OCI-LY3 (cell line): Measurements from ENCODE around the gene ZNF433.

ENCODE experiments used
- H2AFZ ChIP-seq: fragments of 200-600, 300-600 bp; shearing (Covaris generic); 2 replicates; pipeline ENCODE4 v1.6.0; 2014; ENCODE audit warnings: antibody characterized with exemption, low read depth, low read length
- H3K27ac ChIP-seq: fragments of 200-600, 300-600 bp; sonication (generic); 2 replicates; pipeline ENCODE4 v1.5.1; 2014; ENCODE audit warnings: mild to moderate bottlenecking, low read length, moderate library complexity, mixed read lengths
- H3K27me3 ChIP-seq: fragments of 200-600, 300-600 bp; sonication (generic); 2 replicates; pipeline ENCODE4 v1.6.1; 2014; ENCODE audit warnings: low read depth, low read length, mixed read lengths
- H3K36me3 ChIP-seq: fragments of 200-600, 300-600 bp; sonication (generic); replicated peaks from 2 replicates; pipeline ENCODE3; 2014; ENCODE audit warnings: low read depth, low read length, mixed read lengths
- H3K4me1 ChIP-seq: fragments of 300-600, 200-600 bp; sonication (generic); 2 replicates; pipeline ENCODE4 v1.6.1; 2014; ENCODE audit warnings: low read length, mixed read lengths
- H3K4me2 ChIP-seq: fragments of 200-600, 300-600 bp; sonication (generic); 2 replicates; pipeline ENCODE4 v1.6.1; 2014; ENCODE audit warnings: low read length, mixed read lengths
- H3K4me3 ChIP-seq: fragments of 300-600, 200-600 bp; sonication (generic); 2 replicates; pipeline ENCODE4 v1.5.1; 2014; ENCODE audit warnings: antibody characterized with exemption, mild to moderate bottlenecking, low read length, moderate library complexity
- H3K79me2 ChIP-seq: fragments of 300-600, 200-600 bp; shearing (Covaris generic); 2 replicates; pipeline ENCODE4 v1.6.1; 2014; ENCODE audit warnings: mild to moderate bottlenecking, low read length, mixed read lengths
- H3K9ac ChIP-seq: fragments of 300-600, 200-600 bp; shearing (Covaris generic); 2 replicates; pipeline ENCODE4 v1.6.0; 2014; ENCODE audit warnings: mild to moderate bottlenecking, low read length, moderate library complexity
- H3K9me3 ChIP-seq: fragments of 200-600, 300-600 bp; shearing (Covaris generic); 2 replicates; pipeline ENCODE4 v1.6.1; 2014; ENCODE audit warnings: low read length, mixed read lengths; ENCODE audit not compliant: insufficient read depth
- H4K20me1 ChIP-seq: fragments of 200-600, 300-600 bp; sonication (generic); 2 replicates; pipeline ENCODE4 v1.6.1; 2016; ENCODE audit warnings: low read length, mixed read lengths; ENCODE audit not compliant: insufficient read depth
- CTCF ChIP-seq: fragments of 200-600, 300-600 bp; sonication (generic); IDR thresholded peaks from 2 replicates; pipeline ENCODE4 v1.5.1; 2014; ENCODE audit warnings: antibody characterized with exemption, low read length, low read depth
- EZH2phosphoT487 ChIP-seq: fragments of 200-600 bp; shearing (Covaris generic); IDR thresholded peaks from 2 replicates; pipeline ENCODE4 v1.6.1; 2018; ENCODE audit warnings: antibody characterized with exemption, mixed run types, low read depth

Gene ZNF433

GRCh38 chr19:12052091-12052496 lies 16.6 kb upstream of the ZNF433 start:
- Histone ChIP-seq H3K36me3 (peaks cover 13% of the 10 kb centered on the region), H3K27ac (peak overlapping the region; percentile 53), H3K4me2 (peak overlapping the region; percentile 88), H3K9ac (peak overlapping the region; percentile 77), H3K9me3 (0 out of 2 replicates have a peak, but pooled peaks cover 3% of the 10 kb centered on the region), H3K4me1 (no peaks in the 10 kb centered on the region; the same call in 1 of the 2 replicates), H3K79me2 (no peaks in the 10 kb centered on the region), H2AFZ (peak overlapping the region; percentile 92; the same call in 1 of the 2 replicates), H4K20me1 (no peaks in the 10 kb centered on the region), H3K27me3 (peaks cover 17% of the 10 kb centered on the region), H3K4me3 (peak overlapping the region; percentile 88)
- TF ChIP-seq EZH2phosphoT487 = no peak

GRCh38 chr19:12047868-12048267 lies 12.4 kb upstream of the ZNF433 start:
- Histone ChIP-seq H3K9me3 (peaks cover 24% of the 10 kb centered on the region; the same call in 1 of the 2 replicates), H2AFZ (no peak overlapping the region), H3K27ac (no peak overlapping the region), H4K20me1 (no peaks in the 10 kb centered on the region), H3K4me3 (no peak overlapping the region), H3K4me1 (no peaks in the 10 kb centered on the region; the same call in 1 of the 2 replicates), H3K4me2 (no peak overlapping the region), H3K9ac (no peak overlapping the region), H3K27me3 (no peaks in the 10 kb centered on the region), H3K79me2 (no peaks in the 10 kb centered on the region), H3K36me3 (peaks cover 46% of the 10 kb centered on the region)
- TF ChIP-seq CTCF (no peak), EZH2phosphoT487 (no peak)

DNA sequence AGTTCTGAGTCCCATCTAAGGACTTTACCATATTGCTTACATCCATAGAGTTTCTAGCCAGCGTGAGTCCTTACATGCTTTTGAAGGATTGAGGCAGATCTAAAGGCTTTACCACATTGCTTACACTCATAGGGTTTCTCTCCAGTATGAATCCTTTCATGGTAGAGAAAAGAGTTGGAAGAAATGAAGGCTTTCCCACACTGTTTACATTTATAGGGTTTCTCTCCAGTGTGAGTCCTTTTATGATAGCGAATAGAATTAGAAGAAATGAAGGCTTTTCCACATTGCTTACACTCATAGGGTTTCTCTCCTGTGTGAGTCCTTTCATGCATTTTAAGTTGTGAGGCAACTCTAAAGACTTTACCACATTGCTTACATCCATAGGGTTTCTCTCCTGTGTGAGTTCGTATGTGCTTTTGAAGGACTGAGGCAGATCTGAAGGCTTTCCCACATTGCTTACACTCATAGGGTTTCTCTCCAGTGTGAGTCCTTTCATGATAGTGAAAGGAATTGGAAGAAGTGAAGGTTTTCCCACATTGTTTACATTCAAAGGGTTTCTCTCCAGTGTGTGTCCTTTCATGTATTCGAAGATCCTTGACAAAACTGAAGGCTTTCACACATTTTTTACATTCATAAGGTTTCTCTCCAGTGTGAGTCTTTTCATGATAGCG lies 8.4 kb upstream of the ZNF433 start:
- no peak overlapping the region for H3K27ac ChIP-seq
- no peaks in the 10 kb centered on the region for H3K4me1 ChIP-seq
- H3K4me3 ChIP-seq = no peak overlapping the region
- H3K79me2 ChIP-seq = no peaks in the 10 kb centered on the region
- TF ChIP-seq CTCF = no peak
- no peak for TF ChIP-seq EZH2phosphoT487
- no peaks in the 10 kb centered on the region for H3K27me3 ChIP-seq
- peaks cover 22% of the 10 kb centered on the region; the same call in 1 of the 2 replicates for H3K9me3 ChIP-seq
- no peak overlapping the region for H2AFZ ChIP-seq
- H4K20me1 ChIP-seq = no peaks in the 10 kb centered on the region
- no peak overlapping the region for H3K9ac ChIP-seq
- no peak overlapping the region for H3K4me2 ChIP-seq
- H3K36me3 ChIP-seq = peaks cover 57% of the 10 kb centered on the region

- H4K20me1 ChIP-seq = no peaks in the 10 kb centered on the region
- H3K27me3 ChIP-seq = no peaks in the 10 kb centered on the region
- H3K36me3 ChIP-seq = peaks cover 56% of the 10 kb centered on the region
- no peaks in the 10 kb centered on the region for H3K4me1 ChIP-seq
- no peak overlapping the region for H3K4me2 ChIP-seq
- H3K9me3 ChIP-seq = peaks cover 22% of the 10 kb centered on the region; the same call in 1 of the 2 replicates
- no peak overlapping the region for H2AFZ ChIP-seq
- H3K79me2 ChIP-seq = no peaks in the 10 kb centered on the region
- H3K4me3 ChIP-seq = no peak overlapping the region
- TF ChIP-seq EZH2phosphoT487 (no peak), CTCF (no peak)
- no peak overlapping the region for H3K9ac ChIP-seq
- H3K27ac ChIP-seq = no peak overlapping the region
Observed at GRCh38 chr19:12042893-12043292, 7.4 kb upstream of the ZNF433 start.
